PC-3 (cell line): ENCODE measurements around the gene AHNAK. TPM values are rescaled to one million over a fixed set of nuclear protein-coding genes. Genes with fewer than 3 reads are reported as not detected.

Experiments
- ATAC-seq: fragments of 200-7000 bp; cut with Tn5 transposase; 2 replicates; pipeline ENCODE4 v1.9.1; 2020; ENCODE audit warnings: mild to moderate bottlenecking, moderate library complexity
- BruUV-seq: library from RNA; stranded (reverse); fragments of 400-500 nt; replicated peaks from 2 replicates; lab custom pipeline; 2021; lab: Mats Ljungman, UMichigan
- CTCF ChIA-PET: fragments of 300-600 bp; sonication (Branson Sonifier 250); formaldehyde crosslinking; loops from one replicate; lab custom pipeline; 2022; ENCODE audit warnings: antibody characterized with exemption; lab: Charles Lee
- POLR2A ChIA-PET: fragments of 300-600 bp; sonication (Branson Sonifier 250); formaldehyde crosslinking; loops from one replicate; lab custom pipeline; 2022; ENCODE audit warnings: antibody characterized with exemption; ENCODE audit not compliant: unreplicated experiment; lab: Charles Lee
- DNase-seq: peaks from one replicate; pipeline ENCODE4 v3.0.0-alpha.2; 2015
- H2AFZ ChIP-seq: fragments of 300-600 bp; sonication (generic); 2 replicates; pipeline ENCODE4 v1.6.0; 2016; ENCODE audit warnings: antibody characterized with exemption, low read length
- H3F3A ChIP-seq: fragments of 300-600 bp; sonication (generic); one replicate; pipeline ENCODE4 v1.6.0; 2017; ENCODE audit warnings: antibody characterized with exemption, low read length, control low read depth, mild to moderate bottlenecking; ENCODE audit not compliant: unreplicated experiment
- H3K27ac ChIP-seq: fragments of 300-600 bp; sonication (generic); 2 replicates; pipeline ENCODE4 v1.5.1; 2016; ENCODE audit warnings: mild to moderate bottlenecking, low read length
- H3K27me3 ChIP-seq: fragments of 300-600 bp; sonication (generic); 2 replicates; pipeline ENCODE4 v1.6.1; 2016; ENCODE audit warnings: low read length, mixed read lengths
- H3K36me3 ChIP-seq: fragments of 300-600 bp; sonication (generic); 2 replicates; pipeline ENCODE4 v1.6.1; 2016; ENCODE audit warnings: low read depth, mixed run types, low read length, mixed read lengths
- H3K4me1 ChIP-seq: fragments of 300-600 bp; sonication (generic); 2 replicates; pipeline ENCODE4 v1.5.1; 2016; ENCODE audit warnings: low read length; ENCODE audit not compliant: insufficient read depth
- H3K4me2 ChIP-seq: fragments of 300-600 bp; sonication (generic); 2 replicates; pipeline ENCODE4 v1.6.0; 2016; ENCODE audit warnings: low read length
- H3K4me3 ChIP-seq: fragments of 300-600 bp; sonication (generic); 2 replicates; pipeline ENCODE4 v1.5.1; 2016; ENCODE audit warnings: mild to moderate bottlenecking, low read length, mixed read lengths
- H3K79me2 ChIP-seq: fragments of 300-600 bp; sonication (generic); 2 replicates; pipeline ENCODE4 v1.6.1; 2017; ENCODE audit warnings: low read length, mixed read lengths
- H3K9ac ChIP-seq: fragments of 300-600 bp; sonication (generic); 2 replicates; pipeline ENCODE4 v1.6.0; 2016; ENCODE audit warnings: mild to moderate bottlenecking, low read length
- H3K9me2 ChIP-seq: fragments of 300-600 bp; sonication (generic); replicated peaks from 2 replicates; pipeline ENCODE4 v1.6.1; 2016; ENCODE audit warnings: mixed run types, low read length, mixed read lengths
- H3K9me3 ChIP-seq: fragments of 300-600 bp; sonication (generic); 2 replicates; pipeline ENCODE4 v1.6.1; 2016; ENCODE audit warnings: low read length, mixed read lengths
- H4K20me1 ChIP-seq: fragments of 300-600 bp; sonication (generic); 2 replicates; pipeline ENCODE4 v1.6.1; 2016; ENCODE audit warnings: low read length, mixed read lengths
- CTCF ChIP-seq: fragments of 300-600 bp; sonication (generic); conservative IDR thresholded peaks from 2 replicates; pipeline ENCODE4 v1.5.1; 2017; ENCODE audit warnings: antibody characterized with exemption, low read depth, mild to moderate bottlenecking, low read length
- EZH2 ChIP-seq: fragments of 300-600 bp; sonication (generic); IDR thresholded peaks from one replicate; pipeline ENCODE4 v1.6.1; 2017; ENCODE audit warnings: antibody characterized with exemption, mild to moderate bottlenecking, low read length; ENCODE audit not compliant: unreplicated experiment
- EZH2phosphoT487 ChIP-seq: fragments of 300-600 bp; sonication (generic); IDR thresholded peaks from 2 replicates; pipeline ENCODE4 v1.6.1; 2018; ENCODE audit warnings: mild to moderate bottlenecking, antibody characterized with exemption, low read length, borderline replicate concordance
- intact Hi-C: fragments of 100-400 bp; cut with micrococcal nuclease; formaldehyde crosslinking; loops from 2 replicates; pipeline ENCODE4 v1.9.0; 2023
- total RNA-seq: library from RNA; depleted of rRNA; stranded (reverse); fragments of >200 nt; gene quantifications from 2 replicates; pipeline ENCODE4 v1.2.3, GENCODE V29; 2014

The AHNAK gene
- total RNA-seq, 1 experiment from 2014 or later, result 287 TPM

GRCh38 chr11:62554387-62555167 lies 8.0 kb upstream of the AHNAK start:
- CTCF ChIA-PET, result interaction anchor here (1.0 to 2.9 kb wide), 2 partner anchors 11 to 37 kb away, joined by 3 to 21 read pairs; partner anchors contain the start of gene TUT1

GRCh38 chr11:62553839-62554361 lies 7.3 kb upstream of the AHNAK start:
- Histone ChIP-seq H3K9me2 (no peaks in the 10 kb centered on the region), H3K79me2 (peaks cover 8% of the 10 kb centered on the region; the same call in 1 of the 2 replicates), H3F3A (peaks cover 10% of the 10 kb centered on the region), H3K4me3 (peak overlapping the region; percentile 60), H3K9me3 (no peaks in the 10 kb centered on the region), H3K27me3 (no peaks in the 10 kb centered on the region), H2AFZ (peak overlapping the region; percentile 13; the same call in 1 of the 2 replicates), H3K9ac (peak overlapping the region; percentile 82), H4K20me1 (no peaks in the 10 kb centered on the region), H3K27ac (peak overlapping the region; percentile 94), H3K4me1 (peaks cover 83% of the 10 kb centered on the region), H3K4me2 (peak overlapping the region; percentile 90), H3K36me3 (peaks cover 5% of the 10 kb centered on the region; the same call in 1 of the 2 replicates)
- peak; percentile 96 for DNase-seq
- BruUV-seq, result no TSS peak
- TF ChIP-seq EZH2phosphoT487 (no peak), CTCF (no peak), EZH2 (no peak)
- POLR2A ChIA-PET, result interaction anchor here (0.5 to 1.5 kb wide), 5 partner anchors 8 to 111 kb away, joined by 3 to 11 read pairs (median 7); partner anchors contain the start of genes C11orf98, CSKMT, EEF1G and TUT1
- intact Hi-C loops, result loop anchor here (10.0 kb wide), 1 partner anchor 579 kb away; no protein-coding TSS in a partner anchor
- CTCF ChIA-PET, result interaction anchor here (1.0 to 2.9 kb wide), 2 partner anchors 11 to 38 kb away, joined by 3 to 21 read pairs; partner anchors contain the start of gene TUT1
- peak; percentile 48 for ATAC-seq

More at GRCh38 chr11:62554387-62555167, 8.0 kb upstream of the AHNAK start:
- no peak for ATAC-seq
- peaks cover 14% of the 10 kb centered on the region for H3K79me2 ChIP-seq
- no TSS peak for BruUV-seq
- POLR2A ChIA-PET, result interaction anchor here (1.3 kb wide), 1 partner anchor 8 kb away, joined by 5 read pairs; the partner anchor contains the start of gene AHNAK
- H2AFZ ChIP-seq, result no peak overlapping the region
- peaks cover 12% of the 10 kb centered on the region for H3K36me3 ChIP-seq
- H3K27me3 ChIP-seq, result no peaks in the 10 kb centered on the region
- H3K9me2 ChIP-seq, result no peaks in the 10 kb centered on the region
- peak overlapping the region; percentile 82 for H3K9ac ChIP-seq
- H3K4me2 ChIP-seq, result peak overlapping the region; percentile 90
- no peaks in the 10 kb centered on the region for H3K9me3 ChIP-seq
- H3K4me3 ChIP-seq, result peak overlapping the region; percentile 60
- peak overlapping the region; percentile 94 for H3K27ac ChIP-seq
- H3F3A ChIP-seq, result peaks cover 10% of the 10 kb centered on the region
- no peak for DNase-seq
- peaks cover 83% of the 10 kb centered on the region for H3K4me1 ChIP-seq
- no peaks in the 10 kb centered on the region for H4K20me1 ChIP-seq
- TF ChIP-seq CTCF (no peak), EZH2 (no peak), EZH2phosphoT487 (no peak)
- intact Hi-C loops, result loop anchor here (10.0 kb wide), 1 partner anchor 580 kb away; no protein-coding TSS in a partner anchor
